Measurements from ENCODE around the gene TFIP11. TPM values are rescaled to one million over a fixed set of nuclear protein-coding genes. Genes with fewer than 3 reads are reported as not detected.

Gene TFIP11
- total and polyA plus RNA-seq, 9 of the 15 experiments (the other 6 are each of a cell fraction or from before 2014, with no cell fraction given): 11.5 to 38.1 (median 25.2) TPM

DNA sequence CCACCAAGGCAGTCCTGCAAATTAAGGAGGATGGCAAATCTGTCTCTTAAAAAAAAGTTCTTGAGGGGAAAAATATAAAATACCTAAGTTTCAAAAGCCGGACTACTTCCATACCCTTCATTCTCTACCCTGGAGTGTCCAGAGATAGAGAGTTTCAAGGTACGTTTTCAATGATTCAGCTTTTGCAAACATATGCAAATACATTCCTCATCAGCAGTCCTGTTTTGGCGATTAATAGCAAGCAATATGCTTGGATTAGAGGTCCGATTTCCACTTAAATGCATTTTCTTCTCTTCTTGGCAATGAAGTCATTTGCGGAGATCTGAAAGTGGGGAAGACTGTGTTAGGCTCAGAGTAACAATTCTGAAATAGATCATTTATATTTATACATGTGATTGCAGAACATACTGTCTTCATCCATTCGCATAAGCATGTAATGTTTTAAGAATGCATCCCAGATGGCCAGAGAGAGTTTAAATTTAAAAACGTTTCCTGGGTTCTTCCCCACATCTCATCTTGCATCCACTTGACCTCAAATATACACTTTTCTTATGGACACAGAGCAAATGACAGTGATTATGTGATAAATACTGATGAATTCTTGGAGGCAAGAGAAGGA is 13.8 kb upstream of the TFIP11 start (continued):
- TF ChIP-seq, protein P1, sequence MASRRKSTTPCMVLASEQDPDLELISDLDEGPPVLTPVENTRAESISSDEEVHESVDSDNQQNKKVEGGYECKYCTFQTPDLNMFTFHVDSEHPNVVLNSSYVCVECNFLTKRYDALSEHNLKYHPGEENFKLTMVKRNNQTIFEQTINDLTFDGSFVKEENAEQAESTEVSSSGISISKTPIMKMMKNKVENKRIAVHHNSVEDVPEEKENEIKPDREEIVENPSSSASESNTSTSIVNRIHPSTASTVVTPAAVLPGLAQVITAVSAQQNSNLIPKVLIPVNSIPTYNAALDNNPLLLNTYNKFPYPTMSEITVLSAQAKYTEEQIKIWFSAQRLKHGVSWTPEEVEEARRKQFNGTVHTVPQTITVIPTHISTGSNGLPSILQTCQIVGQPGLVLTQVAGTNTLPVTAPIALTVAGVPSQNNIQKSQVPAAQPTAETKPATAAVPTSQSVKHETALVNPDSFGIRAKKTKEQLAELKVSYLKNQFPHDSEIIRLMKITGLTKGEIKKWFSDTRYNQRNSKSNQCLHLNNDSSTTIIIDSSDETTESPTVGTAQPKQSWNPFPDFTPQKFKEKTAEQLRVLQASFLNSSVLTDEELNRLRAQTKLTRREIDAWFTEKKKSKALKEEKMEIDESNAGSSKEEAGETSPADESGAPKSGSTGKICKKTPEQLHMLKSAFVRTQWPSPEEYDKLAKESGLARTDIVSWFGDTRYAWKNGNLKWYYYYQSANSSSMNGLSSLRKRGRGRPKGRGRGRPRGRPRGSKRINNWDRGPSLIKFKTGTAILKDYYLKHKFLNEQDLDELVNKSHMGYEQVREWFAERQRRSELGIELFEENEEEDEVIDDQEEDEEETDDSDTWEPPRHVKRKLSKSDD (conservative IDR thresholded peaks at IDR 0.05; ENCODE audit: low read length): no peak
- TF ChIP-seq, protein P2, sequence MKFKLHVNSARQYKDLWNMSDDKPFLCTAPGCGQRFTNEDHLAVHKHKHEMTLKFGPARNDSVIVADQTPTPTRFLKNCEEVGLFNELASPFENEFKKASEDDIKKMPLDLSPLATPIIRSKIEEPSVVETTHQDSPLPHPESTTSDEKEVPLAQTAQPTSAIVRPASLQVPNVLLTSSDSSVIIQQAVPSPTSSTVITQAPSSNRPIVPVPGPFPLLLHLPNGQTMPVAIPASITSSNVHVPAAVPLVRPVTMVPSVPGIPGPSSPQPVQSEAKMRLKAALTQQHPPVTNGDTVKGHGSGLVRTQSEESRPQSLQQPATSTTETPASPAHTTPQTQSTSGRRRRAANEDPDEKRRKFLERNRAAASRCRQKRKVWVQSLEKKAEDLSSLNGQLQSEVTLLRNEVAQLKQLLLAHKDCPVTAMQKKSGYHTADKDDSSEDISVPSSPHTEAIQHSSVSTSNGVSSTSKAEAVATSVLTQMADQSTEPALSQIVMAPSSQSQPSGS (CRISPR knock-in tag; IDR thresholded peaks at IDR 0.05): no peak
- TF ChIP-seq ZNF146 (CRISPR knock-in tag; IDR thresholded peaks at IDR 0.05; ENCODE audit: unreplicated experiment) (no peak), ZNF408 (CRISPR knock-in tag; IDR thresholded peaks at IDR 0.05; ENCODE audit: low read depth) (no peak), ZNF134 (CRISPR knock-in tag; conservative IDR thresholded peaks at IDR 0.05) (no peak), ZNF785 (CRISPR knock-in tag; IDR thresholded peaks at IDR 0.05) (no peak), KLF10 (CRISPR knock-in tag; IDR thresholded peaks at IDR 0.05) (no peak)
- TF ChIP-seq, protein P3, sequence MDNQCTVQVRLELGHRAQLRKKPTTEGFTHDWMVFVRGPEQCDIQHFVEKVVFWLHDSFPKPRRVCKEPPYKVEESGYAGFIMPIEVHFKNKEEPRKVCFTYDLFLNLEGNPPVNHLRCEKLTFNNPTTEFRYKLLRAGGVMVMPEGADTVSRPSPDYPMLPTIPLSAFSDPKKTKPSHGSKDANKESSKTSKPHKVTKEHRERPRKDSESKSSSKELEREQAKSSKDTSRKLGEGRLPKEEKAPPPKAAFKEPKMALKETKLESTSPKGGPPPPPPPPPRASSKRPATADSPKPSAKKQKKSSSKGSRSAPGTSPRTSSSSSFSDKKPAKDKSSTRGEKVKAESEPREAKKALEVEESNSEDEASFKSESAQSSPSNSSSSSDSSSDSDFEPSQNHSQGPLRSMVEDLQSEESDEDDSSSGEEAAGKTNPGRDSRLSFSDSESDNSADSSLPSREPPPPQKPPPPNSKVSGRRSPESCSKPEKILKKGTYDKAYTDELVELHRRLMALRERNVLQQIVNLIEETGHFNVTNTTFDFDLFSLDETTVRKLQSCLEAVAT (IDR thresholded peaks at IDR 0.05): no peak
